HFFc6 (cell line): ENCODE data around the gene NOL3. TPM values are rescaled to one million over a fixed set of nuclear protein-coding genes. Genes with fewer than 3 reads are reported as not detected.

ENCODE experiments used
- DNase-seq: peaks from one replicate; pipeline ENCODE4 v3.0.0-alpha.2; 2018
- H3K27ac Mint-ChIP-seq: 2 replicates; pipeline ENCODE4 v1.8.0; 2020; ENCODE audit warnings: mild to moderate bottlenecking, mixed read lengths
- H3K27me3 Mint-ChIP-seq: 2 replicates; pipeline ENCODE4 v1.8.0; 2021; ENCODE audit warnings: mild to moderate bottlenecking, moderate library complexity, mixed read lengths; ENCODE audit not compliant: insufficient read depth
- H3K36me3 Mint-ChIP-seq: 2 replicates; pipeline ENCODE4 v1.8.0; 2021; ENCODE audit warnings: low read depth, mixed read lengths
- H3K4me1 Mint-ChIP-seq: 2 replicates; pipeline ENCODE4 v1.8.0; 2020; ENCODE audit warnings: low read depth, mixed read lengths
- H3K4me3 Mint-ChIP-seq: 2 replicates; pipeline ENCODE4 v1.8.0; 2020; ENCODE audit warnings: mild to moderate bottlenecking, moderate library complexity, mixed read lengths
- H3K9me3 Mint-ChIP-seq: 2 replicates; pipeline ENCODE4 v1.8.0; 2020; ENCODE audit warnings: mild to moderate bottlenecking, mixed read lengths
- CTCF ChIP-seq: fragments of 200-600 bp; sonication (generic); IDR thresholded peaks from 2 replicates; pipeline ENCODE4 v1.5.0; 2021; ENCODE audit warnings: antibody characterized with exemption, mild to moderate bottlenecking
- total RNA-seq, 6 experiments: library from RNA; stranded (reverse); fragmentation: NEBNext Ultra II Directional; extraction: Animal tissue kit (Norgen Biotek cat#: 25700); gene quantifications; 2 replicates in 1 of 6; 3 replicates in 5 of 6; pipeline ENCODE4 v1.2.3, GENCODE V29; 2021

The NOL3 gene
- total RNA-seq, 6 experiments from 2014 or later = 16.1 to 20.1 (median 17.7) TPM

GRCh38 chr16:67166598-67167168 is 3.7 kb upstream of the NOL3 start:
- no peak overlapping the region for H3K27ac Mint-ChIP-seq
- H3K36me3 Mint-ChIP-seq = no peaks in the 10 kb centered on the region
- DNase-seq = no peak
- peaks cover 20% of the 10 kb centered on the region for H3K4me1 Mint-ChIP-seq
- TF ChIP-seq CTCF = no peak
- no peaks in the 10 kb centered on the region for H3K9me3 Mint-ChIP-seq
- H3K27me3 Mint-ChIP-seq = 0 out of 2 replicates have a peak, but pooled peaks cover 10% of the 10 kb centered on the region
- H3K4me3 Mint-ChIP-seq = no peak overlapping the region

- Mint-ChIP-seq H3K9me3 (no peaks in the 10 kb centered on the region), H3K36me3 (no peaks in the 10 kb centered on the region), H3K4me3 (no peak overlapping the region), H3K27me3 (0 out of 2 replicates have a peak, but pooled peaks cover 10% of the 10 kb centered on the region), H3K27ac (no peak overlapping the region), H3K4me1 (peaks cover 20% of the 10 kb centered on the region)
- no peak for TF ChIP-seq CTCF
- DNase-seq = no peak
Observed at GRCh38 chr16:67167588-67167987, 2.8 kb upstream of the NOL3 start.

GRCh38 chr16:67169011-67169451 is 1.3 kb upstream of the NOL3 start:
- no peak overlapping the region for H3K4me3 Mint-ChIP-seq
- H3K9me3 Mint-ChIP-seq = no peaks in the 10 kb centered on the region
- DNase-seq = no peak
- peaks cover 32% of the 10 kb centered on the region for H3K4me1 Mint-ChIP-seq
- H3K36me3 Mint-ChIP-seq = no peaks in the 10 kb centered on the region
- H3K27ac Mint-ChIP-seq = no peak overlapping the region
- no peak for TF ChIP-seq CTCF
- H3K27me3 Mint-ChIP-seq = 0 out of 2 replicates have a peak, but pooled peaks cover 9% of the 10 kb centered on the region

- Mint-ChIP-seq H3K27ac (peak overlapping the region; percentile 89), H3K4me3 (peak overlapping the region; percentile 92), H3K9me3 (no peaks in the 10 kb centered on the region), H3K36me3 (no peaks in the 10 kb centered on the region), H3K4me1 (peaks cover 33% of the 10 kb centered on the region), H3K27me3 (0 out of 2 replicates have a peak, but pooled peaks cover 8% of the 10 kb centered on the region)
- no peak for DNase-seq
- peak; percentile 83 for TF ChIP-seq CTCF
Observed at GRCh38 chr16:67169642-67170167, 633 bp upstream of the NOL3 start.

- H3K36me3 Mint-ChIP-seq = no peaks in the 10 kb centered on the region
- peak overlapping the region; percentile 92 for H3K4me3 Mint-ChIP-seq
- no peak for DNase-seq
- H3K9me3 Mint-ChIP-seq = no peaks in the 10 kb centered on the region
- H3K27me3 Mint-ChIP-seq = peaks cover under 1% of the 10 kb centered on the region; the same call in 1 of the 2 replicates
- TF ChIP-seq CTCF = no peak
- peak overlapping the region; percentile 89 for H3K27ac Mint-ChIP-seq
- peaks cover 33% of the 10 kb centered on the region for H3K4me1 Mint-ChIP-seq
Observed at GRCh38 chr16:67170949-67171649, 761 bp downstream of the NOL3 start.
